GM21390 (cell line): ENCODE data around the gene RHOU.

ENCODE experiments used
- ATAC-seq: cut with Tn5 transposase; IDR thresholded peaks from one replicate; pipeline ENCODE4 v1.9.1; 2021; ENCODE audit not compliant: unreplicated experiment

The RHOU gene

GRCh38 chr1:228736844-228737445 lies 1.7 kb downstream of the RHOU start:
- ATAC-seq = no peak

- no peak for ATAC-seq
Measured at GRCh38 chr1:228737601-228738041, 2.3 kb downstream of the RHOU start.

- ATAC-seq = no peak
Measured at GRCh38 chr1:228739826-228740225, 4.5 kb downstream of the RHOU start.

GRCh38 chr1:228740543-228741317 lies 5.5 kb downstream of the RHOU start:
- ATAC-seq = no peak

- no peak for ATAC-seq
Measured at GRCh38 chr1:228742281-228742860, 7.1 kb downstream of the RHOU start.

GRCh38 chr1:228743405-228743804 lies 8.1 kb downstream of the RHOU start:
- ATAC-seq = no peak

GRCh38 chr1:228744356-228744755 lies 9.1 kb downstream of the RHOU start:
- no peak for ATAC-seq

GRCh38 chr1:228744918-228745317 lies 9.6 kb downstream of the RHOU start:
- no peak for ATAC-seq

- no peak for ATAC-seq
Measured at GRCh38 chr1:228745497-228745896, 10.2 kb downstream of the RHOU start.

GRCh38 chr1:228747301-228747935 lies 12.1 kb downstream of the RHOU start:
- no peak for ATAC-seq

- no peak for ATAC-seq
Measured at GRCh38 chr1:228748029-228748428, 12.8 kb downstream of the RHOU start.

GRCh38 chr1:228748431-228748830 lies 13.2 kb downstream of the RHOU start:
- no peak for ATAC-seq

- no peak for ATAC-seq
Measured at GRCh38 chr1:228749765-228750164, 14.5 kb downstream of the RHOU start.

GRCh38 chr1:228750915-228751314 lies 15.6 kb downstream of the RHOU start:
- no peak for ATAC-seq

- ATAC-seq = no peak
Measured at GRCh38 chr1:228751360-228752098, 16.2 kb downstream of the RHOU start.

GRCh38 chr1:228752258-228752657 lies 17.0 kb downstream of the RHOU start:
- no peak for ATAC-seq

- ATAC-seq = no peak
Measured at GRCh38 chr1:228752675-228753265, 17.5 kb downstream of the RHOU start.

GRCh38 chr1:228753287-228753686 lies 18.0 kb downstream of the RHOU start:
- ATAC-seq = no peak

- no peak for ATAC-seq
Measured at GRCh38 chr1:228753786-228754360, 18.6 kb downstream of the RHOU start.

- ATAC-seq = no peak
Measured at GRCh38 chr1:228754646-228755268, 19.5 kb downstream of the RHOU start.
